GM12878 (cell line): Measurements from ENCODE around the gene C16orf92. TPM values are rescaled to one million over a fixed set of nuclear protein-coding genes. Genes with fewer than 3 reads are reported as not detected.

Experiments used
- ATAC-seq: fragments of 200-7000 bp; cut with Tn5 transposase; 3 replicates; pipeline ENCODE4 v1.9.1; 2020; ENCODE audit warnings: mild to moderate bottlenecking, moderate library complexity
- BruUV-seq: library from RNA; stranded (reverse); fragments of 400-500 nt; replicated peaks from 2 replicates; lab custom pipeline; 2021; lab: Mats Ljungman, UMichigan
- CTCF ChIA-PET: fragments of 300-600 bp; sonication (Branson Sonifier 250); formaldehyde crosslinking; extraction: SDS; loops from one replicate; lab custom pipeline; 2021; ENCODE audit warnings: inconsistent platforms; lab: Yijun Ruan, JAX
- POLR2A ChIA-PET: fragments of 350-600 bp; formaldehyde crosslinking; extraction: SDS; loops from one replicate; lab custom pipeline; 2021; ENCODE audit warnings: inconsistent platforms; lab: Charles Lee
- RAD21 ChIA-PET: fragments of 300-600 bp; sonication (Branson Sonifier 250); formaldehyde crosslinking; loops from one replicate; lab custom pipeline; 2023; ENCODE audit warnings: antibody characterized with exemption; ENCODE audit not compliant: unreplicated experiment; lab: Charles Lee
- SMC1A ChIA-PET: fragments of 300-600 bp; sonication (Branson Sonifier 250); formaldehyde crosslinking; loops from one replicate; lab custom pipeline; 2023; ENCODE audit not compliant: unreplicated experiment, uncharacterized antibody; lab: Charles Lee
- DNase-seq: peaks from one replicate; pipeline ENCODE4 v3.0.0-alpha.2; 2011; ENCODE audit warnings: low read depth, low spot score
- FAIRE-seq: peaks from 3 replicates; lab custom pipeline; 2011; peaks lifted over from hg19 to GRCh38; lab: Jason Lieb, UNC
- H2AFZ ChIP-seq: 2 replicates; pipeline ENCODE4 v1.6.0; 2011; ENCODE audit warnings: low read depth, low read length, control low read depth; ENCODE audit not compliant: control insufficient read depth
- H3K27ac ChIP-seq: 2 replicates; pipeline ENCODE4 v1.5.1; 2011; ENCODE audit warnings: control low read depth; ENCODE audit not compliant: control insufficient read depth, insufficient read depth
- H3K27me3 ChIP-seq, 2 experiments: replicated peaks in 1 of 2; 2 replicates each; pipeline versions ENCODE4 v1.6.0 to v1.6.1; 2011; ENCODE audit warnings: low read length in 1 of 2; ENCODE audit not compliant: control insufficient read depth in 2 of 2, insufficient read depth in 2 of 2
- H3K36me3 ChIP-seq, 2 experiments: 2 replicates each; pipeline ENCODE4 v1.5.1; 2011; ENCODE audit warnings: low read length in 1 of 2; ENCODE audit not compliant: control insufficient read depth in 2 of 2, insufficient read depth in 2 of 2
- H3K4me1 ChIP-seq: 2 replicates; pipeline ENCODE4 v1.6.1; 2011; ENCODE audit warnings: mild to moderate bottlenecking, low read length, moderate library complexity, mixed read lengths; ENCODE audit not compliant: control insufficient read depth, insufficient read depth
- H3K4me2 ChIP-seq: 2 replicates; pipeline ENCODE4 v1.6.0; 2011; ENCODE audit warnings: control low read depth; ENCODE audit not compliant: control insufficient read depth, insufficient read depth
- H3K4me3 ChIP-seq: fragments of 200-600 bp; sonication (generic); 2 replicates; pipeline ENCODE4 v1.5.1; 2016
- H3K79me2 ChIP-seq: 2 replicates; pipeline ENCODE4 v1.6.0; 2011; ENCODE audit warnings: low read length; ENCODE audit not compliant: control insufficient read depth, insufficient read depth
- H3K9ac ChIP-seq: 2 replicates; pipeline ENCODE4 v1.8.0; 2011; ENCODE audit warnings: low read length, control low read depth, mixed read lengths; ENCODE audit not compliant: control insufficient read depth, insufficient read depth
- H3K9me3 ChIP-seq: replicated peaks from 3 replicates; pipeline ENCODE4 v1.5.1; 2011; ENCODE audit warnings: mild to moderate bottlenecking, low read length; ENCODE audit not compliant: control insufficient read depth, insufficient read depth
- H4K20me1 ChIP-seq: 2 replicates; pipeline ENCODE4 v1.6.0; 2011; ENCODE audit not compliant: control insufficient read depth, insufficient read depth
- ASH2L ChIP-seq: fragments of 300-600, 200-600 bp; sonication (generic); IDR thresholded peaks from 2 replicates; pipeline ENCODE4 v1.6.1; 2017; ENCODE audit warnings: low read depth, mild to moderate bottlenecking, borderline replicate concordance
- ATF7 ChIP-seq: fragments of 450-650 bp; IDR thresholded peaks from 2 replicates; pipeline ENCODE4 v1.6.1; 2016; ENCODE audit warnings: low read depth, mild to moderate bottlenecking
- BACH1 ChIP-seq: fragments of 450-650 bp; IDR thresholded peaks from 2 replicates; pipeline ENCODE4 v1.6.1; 2017; ENCODE audit warnings: mild to moderate bottlenecking, borderline replicate concordance
- BCL11A ChIP-seq: IDR thresholded peaks from 2 replicates; pipeline ENCODE4 v1.6.1; 2011; ENCODE audit warnings: low read depth, low read length
- CHD1 ChIP-seq: IDR thresholded peaks from 2 replicates; pipeline ENCODE4 v1.6.1; 2012; ENCODE audit warnings: low read depth, low read length, improper control_type of control experiment
- E4F1 ChIP-seq: fragments of 450-650 bp; IDR thresholded peaks from 2 replicates; pipeline ENCODE4 v1.6.1; 2018; ENCODE audit warnings: borderline replicate concordance, mild to moderate bottlenecking; ENCODE audit not compliant: partially characterized antibody
- JUNB ChIP-seq: IDR thresholded peaks from 2 replicates; pipeline ENCODE4 v1.6.1; 2016; ENCODE audit warnings: antibody characterized with exemption, mild to moderate bottlenecking
- NFXL1 ChIP-seq: fragments of 450-650 bp; IDR thresholded peaks from 2 replicates; pipeline ENCODE4 v1.6.1; 2017; ENCODE audit warnings: antibody characterized with exemption, mild to moderate bottlenecking, borderline replicate concordance
- PML ChIP-seq: IDR thresholded peaks from 2 replicates; pipeline ENCODE4 v1.6.1; 2012; ENCODE audit warnings: low read length, inconsistent platforms
- POLR2AphosphoS2 ChIP-seq: IDR thresholded peaks from 2 replicates; pipeline ENCODE4 v1.6.1; 2011; ENCODE audit warnings: low read depth, mild to moderate bottlenecking, low read length, improper control_type of control experiment, moderate library complexity
- SIN3A ChIP-seq: IDR thresholded peaks from 2 replicates; pipeline ENCODE4 v1.6.1; 2012; ENCODE audit warnings: low read depth, low read length, improper control_type of control experiment
- SRF ChIP-seq, 2 experiments: IDR thresholded peaks; 2 replicates each; pipeline ENCODE4 v1.6.1; 2011; ENCODE audit warnings: low read depth in 2 of 2, low read length in 2 of 2, mild to moderate bottlenecking in 1 of 2, moderate library complexity in 1 of 2
- USF1 ChIP-seq: IDR thresholded peaks from 2 replicates; pipeline ENCODE4 v1.6.1; 2011; ENCODE audit warnings: borderline replicate concordance, low read depth, mild to moderate bottlenecking, moderate library complexity, mixed read lengths, low read length; ENCODE audit not compliant: insufficient read depth; ENCODE audit errors: extremely low read length
- ZBTB33 ChIP-seq: fragments of 450-650 bp; IDR thresholded peaks from 2 replicates; pipeline ENCODE4 v1.6.1; 2017; ENCODE audit warnings: mild to moderate bottlenecking
- ZNF24 ChIP-seq: fragments of 450-650 bp; IDR thresholded peaks from 2 replicates; pipeline ENCODE4 v1.6.1; 2017; ENCODE audit warnings: antibody characterized with exemption, mild to moderate bottlenecking
- ZNF592 ChIP-seq: fragments of 450-650 bp; IDR thresholded peaks from 2 replicates; pipeline ENCODE4 v1.6.1; 2017; ENCODE audit warnings: mild to moderate bottlenecking, moderate library complexity
- WGBS: methylation state at CpG from one replicate; pipeline ENCODE4 v1.1.6; 2016; ENCODE audit warnings: low lambda C conversion rate; ENCODE audit not compliant: insufficient replicate concordance, insufficient coverage; ENCODE audit errors: missing lambda C conversion rate; 5-methylcytosine and 5-hydroxymethylcytosine counted together
- in situ Hi-C: fragments of 300-500 bp; cut with MboI; formaldehyde crosslinking; loops from 9 replicates; pipeline ENCODE4 v1.14.3; 2018; ENCODE audit warnings: mixed read lengths
- intact Hi-C: fragments of 100-400 bp; cut with micrococcal nuclease; formaldehyde crosslinking; loops from one replicate; pipeline ENCODE4 v1.14.2; 2022; ENCODE audit not compliant: unreplicated experiment
- polyA plus RNA-seq, 11 experiments: library from polyadenylated mRNA; depleted of rRNA in 4 of 11; unstranded in 6 of 11; stranded (reverse) in 5 of 11; fragments of >200 nt; fragmentation: Nextera tagmentation in 4 of 11; fragmentation: Illumina TruSeq in 1 of 11; extraction: Ambion mirVana in 4 of 11; extraction: Trizol in 1 of 11; gene quantifications; 1 replicate in 1 of 11; 2 replicates in 10 of 11; pipeline versions ENCODE4 v1.2.1 to v1.2.3, GENCODE V29; 2011 to 2016; ENCODE audit warnings: inconsistent platforms in 2 of 11, missing spikeins in 2 of 11, low read depth in 1 of 11
- total RNA-seq, 4 experiments: library from RNA; depleted of rRNA in 3 of 4; stranded (reverse); fragments of >200 nt in 3 of 4; fragmentation: Illumina TruSeq in 1 of 4; extraction: Trizol in 1 of 4; gene quantifications; 2 replicates each; pipeline versions ENCODE4 v1.2.1 to v1.2.3, GENCODE V29; 2013 to 2021

C16orf92 gene
- total and polyA plus RNA-seq, 10 of the 15 experiments (the other 5 are each of a cell fraction or from before 2014, with no cell fraction given), result not detected

GRCh38 chr16:30023586-30023985 lies 588 bp downstream of the C16orf92 start:
- ChIA-PET CTCF (interaction anchor here (0.7 to 1.4 kb wide), 5 partner anchors 8 to 175 kb away, joined by 3 to 6 read pairs (median 3); no protein-coding TSS in a partner anchor), RAD21 (no interaction called here), SMC1A (interaction anchor here (1.2 kb wide), 1 partner anchor 9 kb away, joined by 3 read pairs; no protein-coding TSS in a partner anchor), POLR2A (no interaction called here)
- in situ Hi-C loops, result loop anchor here (25.0 kb wide), 1 partner anchor 911 kb away; no protein-coding TSS in a partner anchor
- intact Hi-C loops, result loop anchor here (5.0 to 10.0 kb wide), 3 partner anchors 119 to 321 kb away; partner anchors contain the start of genes ASPHD1 and PAGR1
- ATAC-seq, result no peak
- no peak overlapping the region for H2AFZ ChIP-seq
- H3K4me1 ChIP-seq, result 0 out of 2 replicates have a peak, but pooled peaks cover 2% of the 10 kb centered on the region
- H3K27me3 ChIP-seq, result peaks cover 0 to 6% of the 10 kb centered on the region in 2 experiments; a peak in 2 of 4 replicates
- H3K79me2 ChIP-seq, result no peaks in the 10 kb centered on the region
- no peaks in the 10 kb centered on the region for H3K9me3 ChIP-seq
- H3K4me2 ChIP-seq, result no peak overlapping the region
- no peaks in the 10 kb centered on the region for H3K36me3 ChIP-seq
- no peaks in the 10 kb centered on the region; the same call in 1 of the 2 replicates for H4K20me1 ChIP-seq
- no peak overlapping the region for H3K27ac ChIP-seq
- FAIRE-seq, result no peak
- no peak overlapping the region for H3K9ac ChIP-seq
- BruUV-seq, result no TSS peak
- no peak overlapping the region for H3K4me3 ChIP-seq
- 31% methylated on average over 11 of the region's 11 CpGs for WGBS
- no peak for DNase-seq
- TF ChIP-seq SRF (IDR thresholded peaks at IDR 0.05; ENCODE audit: low read depth in 2 of 2, low read length in 2 of 2), result no peak
- TF ChIP-seq NFXL1, result no peak
- TF ChIP-seq BCL11A, result no peak
- TF ChIP-seq USF1, result no peak
- no peak for TF ChIP-seq POLR2AphosphoS2
- no peak for TF ChIP-seq JUNB
- TF ChIP-seq ZBTB33, result no peak
- TF ChIP-seq ZNF592, result no peak
- TF ChIP-seq ATF7, result no peak
- TF ChIP-seq E4F1, result no peak
- TF ChIP-seq ASH2L, result no peak
- TF ChIP-seq SIN3A, result no peak
- no peak for TF ChIP-seq BACH1
- no peak for TF ChIP-seq PML
- no peak for TF ChIP-seq CHD1
- no peak for TF ChIP-seq ZNF24
